A549 treated with AZD9567 at 1 μM for 4 hours (cell line): ENCODE results near the gene USP8. TPM values are rescaled to one million over a fixed set of nuclear protein-coding genes. Genes with fewer than 3 reads are reported as not detected.

ENCODE experiments used
- total RNA-seq: library from RNA; stranded (reverse); fragments of 200-300 nt; extraction: Qiagen RNA extraction; gene quantifications from 5 replicates; pipeline ENCODE4 v1.2.3, GENCODE V29; 2022; ENCODE audit not compliant: insufficient read depth

USP8 gene
- 36.3 to 70.3 TPM (median 41.5 TPM) in 5 replicates for total RNA-seq

DNA sequence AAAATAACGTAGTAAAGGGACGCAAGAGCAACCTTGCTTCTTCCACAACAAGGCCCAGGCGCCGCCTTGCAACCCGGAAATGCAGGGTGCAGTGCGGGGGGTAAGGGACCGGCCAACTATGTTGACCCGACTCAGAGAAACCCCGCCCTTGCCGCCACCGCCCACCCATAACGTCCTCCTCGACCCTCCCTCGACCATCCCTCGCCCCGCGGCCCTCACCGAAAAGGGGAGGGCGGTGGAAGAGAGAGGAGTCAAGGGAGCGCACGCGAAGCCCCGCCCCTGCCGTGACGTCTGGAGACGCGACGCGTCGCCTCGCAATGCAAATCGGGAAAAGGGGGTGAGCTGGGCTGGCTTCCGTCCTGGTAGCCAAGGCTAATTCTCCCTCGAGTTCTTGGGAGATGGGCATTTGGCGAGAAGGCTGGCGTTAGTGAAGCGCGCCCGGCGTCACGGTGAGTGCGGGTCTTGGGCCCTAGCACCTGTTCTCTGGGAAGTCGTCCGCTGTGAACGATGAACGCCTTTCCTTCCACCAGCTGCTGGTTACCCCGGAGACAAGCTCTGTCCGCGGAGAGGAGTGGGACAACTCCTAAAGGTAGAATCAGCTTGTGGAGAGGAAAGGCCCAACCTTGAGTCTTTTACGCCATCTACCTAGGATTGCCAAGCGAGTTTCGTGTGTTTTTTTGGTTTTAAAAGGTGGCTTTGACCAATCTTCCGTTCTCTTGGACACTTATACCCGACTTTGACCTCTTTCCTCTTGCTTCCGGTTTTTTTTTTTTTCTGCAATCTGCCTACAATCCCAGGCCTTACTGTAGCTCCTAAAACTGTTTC is at the start of gene USP8:
TSS of gene USP8 (plus strand) at position 340 of the 825 bp plus-strand sequence. CDS start 14,669 bp downstream, outside the sequence.

DNA sequence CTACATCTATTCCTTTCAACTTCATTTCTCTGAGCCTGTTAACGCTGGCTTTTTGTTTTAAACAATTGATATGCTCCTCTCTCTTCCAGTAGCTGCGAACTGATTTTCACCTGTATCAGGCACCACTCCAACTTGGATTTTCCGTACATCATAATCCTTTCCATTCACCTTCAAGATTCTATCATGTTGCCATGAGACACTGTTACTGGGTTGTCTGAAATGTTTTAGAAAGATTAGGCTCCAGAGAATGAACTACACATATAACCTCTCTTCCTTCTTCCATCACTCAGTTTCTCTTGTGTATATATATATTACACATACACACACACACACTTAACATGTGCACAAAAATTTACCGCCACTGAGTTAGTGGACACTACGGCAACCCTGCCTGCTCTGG is 122.4 kb downstream of the USP8 start, which contains the start of gene USP50:
TSS of gene USP50 (minus strand) at position 101 of the 400 bp plus-strand sequence. CDS start 141 bp downstream, outside the sequence.

Other genes starting within 250 kb of the USP8 start
- 26.7 to 35.3 TPM (median 31.1 TPM) in 5 replicates for gene SLC27A2, start 242.2 kb upstream of the USP8 start, total RNA-seq
- 0.06 to 0.10 TPM (median 0.09 TPM) in 3 of 5 replicates, not detected in the others for gene HDC, start 158.7 kb upstream of the USP8 start, total RNA-seq
- 25.5 to 36.0 TPM (median 29.1 TPM) in 5 replicates for gene GABPB1, start 69.2 kb upstream of the USP8 start, total RNA-seq
- 0.15 to 0.17 TPM (median 0.16 TPM) in 3 of 5 replicates, not detected in the others for gene USP50, start 122.3 kb downstream of the USP8 start, total RNA-seq